CD4-positive, alpha-beta T cell treated with Interleukin-2 at 100 ng/mL for 4 hours (primary cell): ENCODE measurements around the gene MEGF6.

Experiments used
- DNase-seq: peaks from one replicate; pipeline ENCODE4 v3.0.0-alpha.2; 2020; ENCODE audit warnings: low spot score

The MEGF6 gene

DNA sequence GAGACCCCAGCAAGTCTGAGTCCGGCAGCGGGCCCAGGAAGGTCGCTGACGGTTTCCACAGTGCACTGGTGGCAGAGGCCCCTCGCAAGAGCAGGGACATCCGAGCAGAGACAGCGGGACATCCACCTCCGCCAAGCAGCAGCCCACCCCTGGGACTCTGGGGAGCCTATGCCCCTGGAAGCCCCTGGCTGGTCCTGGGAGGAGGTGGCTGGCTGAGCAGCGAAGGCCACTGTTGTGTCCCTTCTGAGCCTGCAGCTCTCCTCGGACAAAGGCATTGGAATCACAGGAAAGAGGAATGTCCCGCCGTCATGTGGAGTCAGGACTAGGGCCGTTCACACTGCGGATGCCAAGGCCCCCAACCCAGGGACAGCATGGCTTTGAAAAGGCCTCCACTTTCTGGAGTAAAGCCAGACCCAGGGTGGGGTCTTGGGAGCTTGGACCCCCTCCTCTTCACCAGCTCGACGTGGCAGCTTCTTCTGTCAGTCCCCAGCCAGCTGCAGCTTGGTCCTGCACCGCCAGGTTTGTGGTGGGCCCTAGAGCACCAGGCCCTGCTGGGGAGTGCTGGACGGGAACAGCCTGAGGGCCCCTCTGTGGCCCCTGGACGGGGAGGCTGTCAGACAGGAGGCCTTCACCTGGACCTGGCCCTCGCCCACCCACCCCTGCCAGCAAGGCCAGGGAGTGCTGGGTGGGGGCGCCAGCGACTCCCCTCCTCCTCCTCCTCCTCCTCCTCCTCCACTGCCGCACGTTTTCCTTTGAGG is 1.4 kb downstream of the MEGF6 start:
- no peak for DNase-seq

GRCh38 chr1:3609016-3609768 is 2.1 kb downstream of the MEGF6 start:
- no peak for DNase-seq

DNA sequence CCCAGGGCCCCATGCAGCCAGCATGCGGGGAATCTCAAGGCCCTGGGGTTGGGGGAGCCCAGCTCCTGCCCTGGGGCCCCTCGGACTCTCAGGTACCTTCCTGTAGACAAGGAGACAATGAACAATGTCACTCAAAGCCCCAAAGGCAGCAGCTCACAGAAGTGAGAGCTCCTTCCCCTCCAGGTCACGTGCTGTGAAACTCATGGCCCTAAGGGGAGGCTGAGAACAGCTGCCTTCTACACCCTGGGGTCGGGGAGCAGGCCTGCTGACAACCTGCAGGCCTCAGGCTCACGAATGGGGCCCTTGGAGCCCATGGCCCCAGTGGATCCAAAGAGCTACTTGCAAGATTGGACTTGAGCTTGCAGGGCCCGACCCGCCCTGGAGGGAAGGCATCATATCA is 3.2 kb downstream of the MEGF6 start:
- no peak for DNase-seq

DNA sequence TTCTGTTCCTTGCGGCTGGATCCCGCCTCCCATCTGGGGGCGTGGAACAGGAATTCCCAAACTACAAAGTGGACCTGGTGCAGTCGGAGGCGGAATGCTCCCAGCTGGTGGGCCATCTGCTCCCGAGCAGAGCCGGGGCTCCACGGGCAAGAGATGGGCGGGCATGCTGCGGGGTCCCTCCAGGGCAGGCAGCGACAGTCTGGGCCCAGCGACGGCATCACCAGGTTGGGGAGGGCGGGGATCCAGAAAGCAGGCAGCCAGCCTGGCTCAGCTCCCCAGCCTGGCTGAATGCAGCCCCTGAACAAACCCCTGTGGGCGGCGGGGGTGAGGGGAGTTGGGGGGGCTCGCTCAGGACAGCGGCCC is 3.6 kb downstream of the MEGF6 start:
- no peak for DNase-seq

- no peak for DNase-seq
Measured at GRCh38 chr1:3606779-3607702, 4.3 kb downstream of the MEGF6 start.

GRCh38 chr1:3604997-3605823 is 6.1 kb downstream of the MEGF6 start:
- no peak for DNase-seq

- no peak for DNase-seq
Measured at GRCh38 chr1:3604468-3604974, 6.8 kb downstream of the MEGF6 start.

DNA sequence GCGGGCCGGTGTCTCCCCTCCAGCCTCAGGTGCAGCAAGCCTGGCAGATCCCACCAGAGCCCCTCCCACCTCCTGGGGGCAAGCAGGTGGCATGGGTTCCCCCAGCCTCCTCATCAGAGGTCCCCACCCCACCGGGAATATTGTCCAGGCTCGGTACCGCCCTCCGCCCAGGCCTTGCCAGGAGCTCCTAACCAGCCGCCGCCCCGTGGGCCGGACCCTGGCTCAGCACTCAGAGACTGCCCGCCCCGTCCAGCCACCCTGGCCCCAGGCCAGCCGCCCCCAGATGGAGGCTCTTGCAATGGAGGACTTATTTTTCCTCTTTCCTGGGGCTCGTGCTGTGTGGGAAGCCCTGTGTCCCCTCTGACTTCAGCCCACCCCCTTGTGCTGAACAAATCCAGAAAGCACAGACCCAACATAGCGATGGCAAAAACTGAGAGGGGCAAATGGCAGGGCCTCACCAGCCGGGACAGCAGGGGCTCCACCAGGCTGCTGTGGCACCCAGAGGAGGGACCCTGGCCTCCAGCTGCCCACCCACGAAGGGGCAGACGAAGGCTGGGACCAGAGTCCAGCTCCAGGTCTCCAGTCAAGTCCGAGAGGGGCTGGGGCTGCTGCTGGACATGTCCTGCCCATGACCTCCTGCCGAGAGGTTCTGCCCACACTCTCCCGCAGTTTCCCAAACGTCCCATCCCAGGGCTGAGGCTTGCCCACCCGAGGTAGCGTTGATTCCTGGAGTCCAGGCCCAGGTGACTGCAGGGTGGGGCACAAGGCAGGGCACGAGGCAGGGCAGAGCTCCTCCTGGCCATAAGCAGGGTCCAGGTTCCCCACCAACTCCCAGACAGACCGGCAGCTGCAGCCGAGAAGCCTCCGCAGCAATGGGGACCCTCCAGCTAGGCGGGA is 7.5 kb downstream of the MEGF6 start:
- DNase-seq = no peak

- no peak for DNase-seq
Measured at GRCh38 chr1:3603156-3603555, 8.2 kb downstream of the MEGF6 start.

DNA sequence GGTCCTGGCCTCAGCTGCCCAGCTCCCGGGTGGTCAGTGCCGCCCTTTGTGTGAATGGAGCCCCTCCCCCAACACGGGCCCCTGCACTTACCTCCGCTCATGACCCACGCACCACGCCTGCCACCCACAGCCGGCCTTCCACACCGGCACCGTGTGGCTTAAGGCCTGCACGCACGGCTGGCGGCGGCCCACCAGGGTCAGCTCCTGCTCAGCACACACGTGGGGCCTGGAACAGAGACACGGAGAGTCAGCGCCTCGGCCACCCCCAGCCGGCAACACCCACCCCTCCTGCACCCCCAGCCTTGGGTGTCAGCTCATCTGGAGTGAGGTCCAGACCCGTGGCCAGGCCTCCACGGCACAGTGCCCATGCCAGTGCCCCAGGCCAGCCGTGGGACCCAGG is 8.9 kb downstream of the MEGF6 start:
- DNase-seq = no peak

DNA sequence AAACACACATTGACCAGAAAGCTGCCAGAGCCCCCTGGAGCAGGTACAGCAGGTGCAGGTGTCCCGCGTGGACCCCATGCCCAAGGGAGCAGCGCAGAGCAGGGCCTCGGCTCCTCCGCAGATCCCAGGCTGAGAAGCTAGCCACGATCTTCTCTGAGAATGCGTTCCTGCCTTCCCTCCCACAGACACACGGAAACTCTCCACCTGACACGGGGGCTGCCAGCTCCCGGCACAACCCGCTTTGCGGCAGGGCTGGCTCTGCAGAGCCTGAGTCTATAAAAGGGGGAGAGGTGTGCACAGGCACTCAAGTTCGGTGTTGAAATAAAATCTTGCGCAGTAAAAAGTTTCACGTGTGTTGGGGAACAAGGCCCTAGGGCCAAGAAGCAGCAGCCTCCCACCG is 9.6 kb downstream of the MEGF6 start:
- no peak for DNase-seq

DNA sequence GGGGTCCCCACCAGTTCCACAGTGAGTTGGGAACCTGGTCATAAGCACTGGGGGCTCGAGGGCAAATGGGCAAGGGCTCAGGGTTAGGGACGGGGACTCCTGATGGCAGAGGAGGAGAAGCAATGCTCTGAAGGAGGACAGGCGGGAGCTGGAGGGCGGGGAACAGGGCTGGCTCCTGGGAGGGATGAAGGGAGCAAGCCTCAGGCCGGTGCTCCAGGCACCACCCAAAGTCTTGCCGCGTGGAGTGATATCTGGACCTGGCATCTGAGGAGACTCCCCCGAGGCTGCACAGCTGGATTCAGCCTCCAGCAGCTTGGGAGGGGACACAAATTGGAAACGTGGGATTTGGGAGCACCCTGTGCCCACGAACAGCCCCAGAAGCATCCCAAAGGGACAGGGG is 11.0 kb downstream of the MEGF6 start:
- no peak for DNase-seq

GRCh38 chr1:3599816-3600215 is 11.5 kb downstream of the MEGF6 start:
- DNase-seq = no peak

GRCh38 chr1:3599286-3599811 is 12.0 kb downstream of the MEGF6 start:
- no peak for DNase-seq

DNA sequence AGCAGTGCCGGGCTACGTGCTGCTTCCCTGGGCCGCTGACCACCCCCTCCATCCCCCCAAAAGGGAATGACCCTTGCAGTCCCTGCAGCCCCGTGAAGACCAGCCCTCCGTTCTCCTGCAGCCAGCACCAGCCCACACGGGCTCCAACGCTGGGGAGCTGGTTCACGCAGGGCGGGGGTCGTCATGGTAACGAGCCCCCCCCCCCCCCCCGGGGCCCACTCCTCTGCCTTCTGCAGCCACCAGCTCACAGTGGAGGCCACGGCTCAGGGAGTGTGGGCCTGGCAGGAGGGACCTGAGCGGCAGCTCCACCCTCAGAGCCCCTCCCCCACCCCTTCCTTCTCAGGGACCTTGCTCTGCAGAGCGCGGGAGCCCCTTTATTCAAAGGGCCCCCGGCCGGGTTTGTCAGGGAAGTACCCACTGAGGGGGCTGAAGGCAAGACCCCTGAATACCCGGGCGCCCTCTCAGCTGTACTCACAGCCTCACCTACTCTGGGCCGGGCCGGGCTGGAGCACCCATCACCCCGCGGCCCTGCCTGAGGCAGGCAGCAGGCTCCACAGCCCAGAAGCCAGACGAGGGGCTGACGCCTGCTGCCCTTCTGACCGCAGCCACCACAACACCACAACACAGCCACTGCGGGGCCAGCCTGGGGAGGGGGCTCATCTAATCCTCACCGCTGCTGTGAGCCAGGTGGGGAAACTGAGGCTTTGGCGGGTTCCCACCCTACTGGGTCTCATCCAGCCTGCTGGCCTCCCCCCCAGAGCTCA is 12.6 kb downstream of the MEGF6 start:
- DNase-seq = no peak

DNA sequence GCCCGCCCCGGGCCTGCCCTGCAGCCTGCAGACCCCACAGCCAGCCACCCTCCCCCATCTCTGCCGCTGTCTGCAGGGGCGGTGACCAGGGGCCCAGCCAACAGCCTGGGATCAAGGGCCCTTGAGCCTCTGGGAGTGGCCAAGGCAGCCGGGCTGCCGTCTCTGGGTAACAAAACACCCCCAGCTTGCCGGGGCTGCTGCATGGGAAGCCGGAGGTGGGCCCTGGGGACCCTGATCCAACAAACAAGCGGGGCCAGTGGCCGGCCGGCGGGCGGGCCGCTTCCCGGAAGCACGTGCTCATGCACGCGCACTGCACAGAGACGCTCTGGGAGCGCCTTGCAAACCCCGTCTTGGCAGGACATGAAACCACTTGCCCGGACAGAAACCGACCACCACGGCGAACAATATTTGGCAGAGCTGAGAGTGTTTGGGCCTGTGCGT is 13.2 kb downstream of the MEGF6 start:
- no peak for DNase-seq

GRCh38 chr1:3597599-3597964 is 13.7 kb downstream of the MEGF6 start:
- peak; percentile 4 for DNase-seq

GRCh38 chr1:3596663-3597598 is 14.4 kb downstream of the MEGF6 start:
- DNase-seq = no peak
